Measurements from ENCODE around the gene ADRB2.
"Not testable (repeated sequence)": the region's sequence is repeated elsewhere in the genome, so short reads cannot be mapped to it uniquely, and the experiment has no call there.

ADRB2 gene

GRCh38 chr5:148873690-148874485 is 47.5 kb downstream of the ADRB2 start:
- H3K4me3 ChIP-seq (ENCODE audit: low read depth, low read length): no peak overlapping the region
- no peaks in the 10 kb centered on the region for H3K36me3 ChIP-seq (ENCODE audit: control insufficient read depth, insufficient read depth, low read length)
- H3K4me1 ChIP-seq (ENCODE audit: control insufficient read depth, insufficient read depth, low read length): no peaks in the 10 kb centered on the region
- H3K27me3 ChIP-seq (ENCODE audit: control insufficient read depth, insufficient read depth, low read length): no peaks in the 10 kb centered on the region
- no peak overlapping the region for H3K9ac ChIP-seq (ENCODE audit: low read depth, low read length)
- no peaks in the 10 kb centered on the region for H3K9me3 ChIP-seq (ENCODE audit: control insufficient read depth, insufficient read depth, low read length)
- H3K27ac ChIP-seq (ENCODE audit: low read depth, low read length): no peak overlapping the region

GRCh38 chr5:148875205-148875875 is 48.9 kb downstream of the ADRB2 start:
- Histone ChIP-seq H3K27ac (ENCODE audit: low read depth, low read length) (no peak overlapping the region), H3K27me3 (ENCODE audit: control insufficient read depth, insufficient read depth, low read length) (no peaks in the 10 kb centered on the region), H3K9me3 (ENCODE audit: control insufficient read depth, insufficient read depth, low read length) (no peaks in the 10 kb centered on the region), H3K9ac (ENCODE audit: low read depth, low read length) (no peak overlapping the region), H3K36me3 (ENCODE audit: control insufficient read depth, insufficient read depth, low read length) (no peaks in the 10 kb centered on the region), H3K4me3 (ENCODE audit: low read depth, low read length) (no peak overlapping the region), H3K4me1 (ENCODE audit: control insufficient read depth, insufficient read depth, low read length) (no peaks in the 10 kb centered on the region)

GRCh38 chr5:148877436-148877835 is 51.0 kb downstream of the ADRB2 start:
- not testable (repeated sequence) for H3K36me3 ChIP-seq (ENCODE audit: control insufficient read depth, insufficient read depth, low read length); H3K27ac ChIP-seq (ENCODE audit: low read depth, low read length); H3K27me3 ChIP-seq (ENCODE audit: control insufficient read depth, insufficient read depth, low read length); H3K9ac ChIP-seq (ENCODE audit: low read depth, low read length); H3K4me1 ChIP-seq (ENCODE audit: control insufficient read depth, insufficient read depth, low read length); H3K9me3 ChIP-seq (ENCODE audit: control insufficient read depth, insufficient read depth, low read length); H3K4me3 ChIP-seq (ENCODE audit: low read depth, low read length)
